ENCODE results near the gene HDGF. TPM values are rescaled to one million over a fixed set of nuclear protein-coding genes. Genes with fewer than 3 reads are reported as not detected.

The HDGF gene
- total and polyA plus RNA-seq, 2 donors (not counting 3 experiments of a cell fraction or from before 2014, with no cell fraction given) = 95.1 to 298 TPM

- no TSS peak for BruUV-seq (replicated peaks)
- FAIRE-seq = no peak
- intact Hi-C loops (cut with micrococcal nuclease) = no loop called here
- DNase-seq (ENCODE audit: low read depth, low spot score) = no peak
- TF ChIP-seq FOS (IDR thresholded peaks at IDR 0.05; ENCODE audit: borderline replicate concordance, insufficient read depth, low read length) (no peak), POLR2AphosphoS5 (IDR thresholded peaks at IDR 0.05; ENCODE audit: insufficient read depth, low read depth, low read length) (no peak), MYC (IDR thresholded peaks at IDR 0.05; ENCODE audit: low read depth, low read length) (no peak), EZH2 (IDR thresholded peaks at IDR 0.05; ENCODE audit: borderline replicate concordance, low read depth, low read length, severe bottlenecking) (no peak), POLR2A (IDR thresholded peaks at IDR 0.05; ENCODE audit: low read depth, low read length) (no peak)
- TF ChIP-seq, protein P1, sequence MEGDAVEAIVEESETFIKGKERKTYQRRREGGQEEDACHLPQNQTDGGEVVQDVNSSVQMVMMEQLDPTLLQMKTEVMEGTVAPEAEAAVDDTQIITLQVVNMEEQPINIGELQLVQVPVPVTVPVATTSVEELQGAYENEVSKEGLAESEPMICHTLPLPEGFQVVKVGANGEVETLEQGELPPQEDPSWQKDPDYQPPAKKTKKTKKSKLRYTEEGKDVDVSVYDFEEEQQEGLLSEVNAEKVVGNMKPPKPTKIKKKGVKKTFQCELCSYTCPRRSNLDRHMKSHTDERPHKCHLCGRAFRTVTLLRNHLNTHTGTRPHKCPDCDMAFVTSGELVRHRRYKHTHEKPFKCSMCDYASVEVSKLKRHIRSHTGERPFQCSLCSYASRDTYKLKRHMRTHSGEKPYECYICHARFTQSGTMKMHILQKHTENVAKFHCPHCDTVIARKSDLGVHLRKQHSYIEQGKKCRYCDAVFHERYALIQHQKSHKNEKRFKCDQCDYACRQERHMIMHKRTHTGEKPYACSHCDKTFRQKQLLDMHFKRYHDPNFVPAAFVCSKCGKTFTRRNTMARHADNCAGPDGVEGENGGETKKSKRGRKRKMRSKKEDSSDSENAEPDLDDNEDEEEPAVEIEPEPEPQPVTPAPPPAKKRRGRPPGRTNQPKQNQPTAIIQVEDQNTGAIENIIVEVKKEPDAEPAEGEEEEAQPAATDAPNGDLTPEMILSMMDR (IDR thresholded peaks at IDR 0.05; ENCODE audit: extremely low read depth in 1 of 2, insufficient read depth in 1 of 2, low read depth in 1 of 2, low read length in 2 of 2) = no peak
- dilution Hi-C loops (cut with MboI; ENCODE audit: extremely low pct_ligation_motif_present, low sequenced_read_pairs) = no loop called here
- peak overlapping the region; percentile 29 to 94 (median 79) for H3K4me3 ChIP-seq (replicated peaks in 1 of 3; ENCODE audit: insufficient read depth in 1 of 3, low read depth in 1 of 3, low read length in 3 of 3)
- no peaks in the 10 kb centered on the region for H3K9me1 ChIP-seq (replicated peaks; ENCODE audit: control insufficient read depth, extremely low read depth, insufficient read depth, low read length)
- peak overlapping the region; percentile 54 for H3K27ac ChIP-seq (ENCODE audit: insufficient read depth, low read depth, low read length)
- peaks cover 55% of the 10 kb centered on the region for H3K79me2 ChIP-seq (ENCODE audit: control insufficient read depth, insufficient read depth, low read length)
- H3K36me3 ChIP-seq (ENCODE audit: control insufficient read depth in 2 of 2, extremely low read depth in 1 of 2, insufficient read depth in 2 of 2, low read length in 2 of 2) = peaks cover 10 to 18% of the 10 kb centered on the region in 2 experiments
- peaks cover 32% of the 10 kb centered on the region for H3K4me1 ChIP-seq (ENCODE audit: control insufficient read depth, extremely low read depth, insufficient read depth, low read length)
- no peaks in the 10 kb centered on the region for H3K9me3 ChIP-seq (replicated peaks; ENCODE audit: control insufficient read depth, insufficient read depth, low read length)
- ChIA-PET CTCF (interaction anchor here (0.7 to 5.3 kb wide), 21 partner anchors 13 to 200 kb away, joined by 3 to 546 read pairs (median 45); partner anchors contain the start of genes CRABP2, HDGF, INSRR and MRPL24), POLR2A (no interaction called here)
- peaks cover 7% of the 10 kb centered on the region for H4K20me1 ChIP-seq (replicated peaks; ENCODE audit: control insufficient read depth, extremely low read depth, insufficient read depth, low read length)
- H3K27me3 ChIP-seq (ENCODE audit: control insufficient read depth in 2 of 2, insufficient read depth in 2 of 2, low read length in 2 of 2) = no peaks in the 10 kb centered on the region
- H3K9ac ChIP-seq (replicated peaks; ENCODE audit: extremely low read depth, insufficient read depth, low read length) = peak overlapping the region; percentile 70
- H3K4me2 ChIP-seq (ENCODE audit: insufficient read depth, low read length) = peak overlapping the region; percentile 89
- no peak overlapping the region for H2AFZ ChIP-seq (ENCODE audit: low read depth, low read length)
Measured at GRCh38 chr1:156727492-156727891, 24.0 kb downstream of the HDGF start.

All from endothelial cell of umbilical vein (primary cell).